ENCODE results near the gene ADD2.

GRCh38 chr2:70725505-70725904 is 42.5 kb downstream of the ADD2 start:
- TF ChIP-seq CTCF (IDR thresholded peaks at IDR 0.05) (no peak), ZFX (IDR thresholded peaks at IDR 0.05; ENCODE audit: borderline replicate concordance) (no peak)
